H9 (cell line): ENCODE measurements around the gene ISX. TPM values are rescaled to one million over a fixed set of nuclear protein-coding genes. Genes with fewer than 3 reads are reported as not detected.

Source experiments
- DNase-seq: peaks from one replicate; pipeline ENCODE4 v3.0.0-alpha.2; 2017
- H2AFZ ChIP-seq: one replicate; pipeline ENCODE4 v1.6.1; 2013; ENCODE audit warnings: mild to moderate bottlenecking, low read length, control low read depth, moderate library complexity
- H2AK5ac ChIP-seq: 2 replicates; pipeline ENCODE4 v1.6.1; 2013; ENCODE audit warnings: low read length, control low read depth, mixed read lengths; ENCODE audit not compliant: insufficient read length
- H2BK120ac ChIP-seq: one replicate; pipeline ENCODE4 v1.6.1; 2013; ENCODE audit warnings: low read depth, mild to moderate bottlenecking, low read length, control low read depth, inconsistent platforms; ENCODE audit not compliant: poor library complexity, severe bottlenecking
- H2BK12ac ChIP-seq: 2 replicates; pipeline ENCODE4 v1.6.1; 2013; ENCODE audit warnings: low read length, control low read depth, mixed read lengths, low read depth; ENCODE audit not compliant: insufficient read length
- H2BK15ac ChIP-seq: 2 replicates; pipeline ENCODE4 v1.6.1; 2013; ENCODE audit warnings: low read depth, low read length, control low read depth
- H2BK20ac ChIP-seq: one replicate; pipeline ENCODE4 v1.6.1; 2013; ENCODE audit warnings: low read depth, mild to moderate bottlenecking, low read length, control low read depth, inconsistent platforms; ENCODE audit not compliant: poor library complexity, severe bottlenecking
- H2BK5ac ChIP-seq: 2 replicates; pipeline ENCODE4 v1.6.1; 2013; ENCODE audit warnings: low read length, control low read depth, mixed read lengths; ENCODE audit not compliant: insufficient read length
- H3K14ac ChIP-seq: 2 replicates; pipeline ENCODE4 v1.6.1; 2013; ENCODE audit warnings: low read length, control low read depth; ENCODE audit not compliant: insufficient read depth
- H3K18ac ChIP-seq: 2 replicates; pipeline ENCODE4 v1.6.1; 2013; ENCODE audit warnings: low read depth, mild to moderate bottlenecking, mixed read lengths, low read length, control low read depth; ENCODE audit not compliant: insufficient read length
- H3K23ac ChIP-seq: 2 replicates; pipeline ENCODE4 v1.6.1; 2013; ENCODE audit warnings: low read length, control low read depth, mixed read lengths, low read depth; ENCODE audit not compliant: insufficient read length
- H3K23me2 ChIP-seq: 2 replicates; pipeline ENCODE4 v1.6.1; 2013; ENCODE audit warnings: low read depth, mild to moderate bottlenecking, mixed read lengths, low read length, control low read depth; ENCODE audit not compliant: insufficient read length, poor library complexity, severe bottlenecking
- H3K27ac ChIP-seq: 2 replicates; pipeline ENCODE4 v1.5.1; 2013; ENCODE audit warnings: low read length, control low read depth, mixed read lengths, low read depth; ENCODE audit not compliant: insufficient read length
- H3K27me3 ChIP-seq: 2 replicates; pipeline ENCODE4 v1.6.1; 2013; ENCODE audit warnings: low read length, control low read depth, inconsistent platforms; ENCODE audit not compliant: insufficient read depth
- H3K4ac ChIP-seq: 2 replicates; pipeline ENCODE4 v1.6.1; 2013; ENCODE audit warnings: low read depth, mild to moderate bottlenecking, control low read depth, inconsistent platforms, low read length, moderate library complexity
- H3K4me1 ChIP-seq: 2 replicates; pipeline ENCODE4 v1.6.1; 2013; ENCODE audit warnings: low read length, control low read depth, inconsistent platforms; ENCODE audit not compliant: insufficient read depth
- H3K4me2 ChIP-seq: 2 replicates; pipeline ENCODE4 v1.6.1; 2013; ENCODE audit warnings: low read length, control low read depth, mixed read lengths; ENCODE audit not compliant: insufficient read length, insufficient read depth
- H3K56ac ChIP-seq: 2 replicates; pipeline ENCODE4 v1.6.1; 2013; ENCODE audit warnings: low read depth, mild to moderate bottlenecking, mixed read lengths, low read length, control low read depth; ENCODE audit not compliant: insufficient read length
- H3K79me1 ChIP-seq: 2 replicates; pipeline ENCODE4 v1.6.1; 2013; ENCODE audit warnings: low read depth, mild to moderate bottlenecking, moderate library complexity, low read length, control low read depth, inconsistent platforms; ENCODE audit not compliant: insufficient read depth, poor library complexity, severe bottlenecking
- H3K79me2 ChIP-seq: 2 replicates; pipeline ENCODE4 v1.6.1; 2013; ENCODE audit warnings: low read length, control low read depth, inconsistent platforms; ENCODE audit not compliant: insufficient read depth
- H3K9ac ChIP-seq: 2 replicates; pipeline ENCODE4 v1.6.1; 2013; ENCODE audit warnings: low read length, control low read depth, mixed read lengths; ENCODE audit not compliant: insufficient read length; ENCODE audit errors: extremely low read depth
- H3K9me3 ChIP-seq: one replicate; pipeline ENCODE4 v1.6.1; 2013; ENCODE audit warnings: low read depth, low read length, inconsistent platforms; ENCODE audit not compliant: control insufficient read depth
- H3T11ph ChIP-seq: one replicate; pipeline ENCODE4 v1.6.1; 2013; ENCODE audit warnings: mild to moderate bottlenecking, low read length, control low read depth, inconsistent platforms
- H4K20me1 ChIP-seq: one replicate; pipeline ENCODE4 v1.6.1; 2013; ENCODE audit not compliant: control insufficient read depth, insufficient read length, insufficient read depth
- H4K5ac ChIP-seq: 2 replicates; pipeline ENCODE4 v1.6.1; 2013; ENCODE audit warnings: low read depth, mild to moderate bottlenecking, mixed read lengths, low read length, control low read depth; ENCODE audit not compliant: insufficient read length
- H4K8ac ChIP-seq: replicated peaks from 2 replicates; pipeline ENCODE4 v1.6.1; 2013; ENCODE audit warnings: low read length, control low read depth, mixed read lengths, low read depth; ENCODE audit not compliant: insufficient read length
- H4K91ac ChIP-seq: 2 replicates; pipeline ENCODE4 v1.6.1; 2013; ENCODE audit warnings: low read depth, mild to moderate bottlenecking, moderate library complexity, mixed read lengths, low read length, control low read depth; ENCODE audit not compliant: insufficient read length
- H3K27ac Mint-ChIP-seq, 3 experiments: 2 replicates in 2 of 3; 3 replicates in 1 of 3; pipeline ENCODE4 v1.8.0; 2020 to 2021; ENCODE audit warnings: mixed read lengths in 3 of 3, mild to moderate bottlenecking in 1 of 3, moderate library complexity in 1 of 3
- H3K27me3 Mint-ChIP-seq: 2 replicates; pipeline ENCODE4 v1.8.0; 2021; ENCODE audit warnings: low read depth, mild to moderate bottlenecking, moderate library complexity, mixed read lengths
- H3K36me3 Mint-ChIP-seq, 3 experiments: 2 replicates in 2 of 3; 3 replicates in 1 of 3; pipeline ENCODE4 v1.8.0; 2020 to 2021; ENCODE audit warnings: low read depth in 3 of 3, mixed read lengths in 3 of 3; ENCODE audit not compliant: insufficient read depth in 1 of 3
- H3K4me1 Mint-ChIP-seq, 2 experiments: 2 replicates each; pipeline ENCODE4 v1.8.0; 2020; ENCODE audit warnings: mixed read lengths in 2 of 2
- H3K4me3 Mint-ChIP-seq, 2 experiments: 2 replicates in 1 of 2; 3 replicates in 1 of 2; pipeline ENCODE4 v1.8.0; 2020 to 2021; ENCODE audit warnings: mild to moderate bottlenecking in 2 of 2, mixed read lengths in 2 of 2, moderate library complexity in 1 of 2
- H3K9me3 Mint-ChIP-seq, 2 experiments: 2 replicates in 1 of 2; 3 replicates in 1 of 2; pipeline ENCODE4 v1.8.0; 2020; ENCODE audit warnings: mild to moderate bottlenecking in 2 of 2, mixed read lengths in 2 of 2, moderate library complexity in 1 of 2
- WGBS: extraction: QIAGEN DNeasy Blood & Tissue Kit; methylation state at CpG from one replicate; pipeline ENCODE4 v1.1.7; 2013; ENCODE audit warnings: missing lambda C conversion rate, low lambda C conversion rate, mixed read lengths; ENCODE audit not compliant: insufficient read length; ENCODE audit errors: extremely low coverage; 5-methylcytosine and 5-hydroxymethylcytosine counted together
- total RNA-seq: library from RNA; stranded (reverse); gene quantifications from 2 replicates; pipeline ENCODE4 v1.2.1, GENCODE V29; 2021
- TF ChIP-seq, protein P1 (sequence below): fragments of 200-600 bp; sonication (generic); conservative IDR thresholded peaks from 3 replicates; pipeline ENCODE4 v1.8.0; 2021; ENCODE audit warnings: antibody characterized with exemption, mild to moderate bottlenecking

The ISX gene
- total RNA-seq, 1 experiment from 2014 or later = not detected

DNA sequence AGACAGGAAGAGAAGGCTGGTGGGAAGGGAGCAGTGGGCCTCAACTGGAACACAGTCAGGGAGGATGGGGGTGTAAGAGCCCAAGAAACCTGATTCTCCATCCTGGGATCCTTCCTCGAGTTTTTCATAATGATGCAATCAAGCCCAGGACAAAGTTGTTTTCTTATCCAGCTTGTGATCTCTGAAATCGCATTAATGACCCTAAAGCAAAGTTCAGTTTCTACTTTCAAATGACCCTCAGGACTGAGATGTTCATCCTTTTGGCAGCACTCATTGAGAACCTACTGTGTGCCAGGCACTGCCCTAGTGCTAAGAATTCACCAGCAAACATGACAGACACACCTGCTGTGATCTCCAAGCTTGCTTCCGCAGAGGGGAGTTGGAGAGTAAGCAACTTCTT lies 45.3 kb downstream of the ISX start:
- peaks cover 4% of the 10 kb centered on the region in 2 experiments; a peak in 2 of 4 replicates for H3K4me1 Mint-ChIP-seq
- no CpG with 5 or more reads among the region's 3 CpGs for WGBS
- H3K23me2 ChIP-seq = no peaks in the 10 kb centered on the region
- no peak overlapping the region for H2BK12ac ChIP-seq
- no peak overlapping the region for H3K27ac Mint-ChIP-seq
- no peak overlapping the region for H3K23ac ChIP-seq
- no peaks in the 10 kb centered on the region for H3K79me1 ChIP-seq
- H3K36me3 Mint-ChIP-seq = no peaks in the 10 kb centered on the region
- H3K9me3 ChIP-seq = no peaks in the 10 kb centered on the region
- no peak overlapping the region for H3K9ac ChIP-seq
- H4K8ac ChIP-seq = no peak overlapping the region
- H3T11ph ChIP-seq = no peak overlapping the region
- H3K4me1 ChIP-seq = no peaks in the 10 kb centered on the region
- no peak overlapping the region for H3K18ac ChIP-seq
- no peak overlapping the region for H3K4ac ChIP-seq
- H4K5ac ChIP-seq = no peak overlapping the region
- no peak overlapping the region for H2BK15ac ChIP-seq
- no peak overlapping the region for H3K4me2 ChIP-seq
- H4K20me1 ChIP-seq = no peaks in the 10 kb centered on the region
- H2BK5ac ChIP-seq = no peak overlapping the region
- TF ChIP-seq, protein P1, sequence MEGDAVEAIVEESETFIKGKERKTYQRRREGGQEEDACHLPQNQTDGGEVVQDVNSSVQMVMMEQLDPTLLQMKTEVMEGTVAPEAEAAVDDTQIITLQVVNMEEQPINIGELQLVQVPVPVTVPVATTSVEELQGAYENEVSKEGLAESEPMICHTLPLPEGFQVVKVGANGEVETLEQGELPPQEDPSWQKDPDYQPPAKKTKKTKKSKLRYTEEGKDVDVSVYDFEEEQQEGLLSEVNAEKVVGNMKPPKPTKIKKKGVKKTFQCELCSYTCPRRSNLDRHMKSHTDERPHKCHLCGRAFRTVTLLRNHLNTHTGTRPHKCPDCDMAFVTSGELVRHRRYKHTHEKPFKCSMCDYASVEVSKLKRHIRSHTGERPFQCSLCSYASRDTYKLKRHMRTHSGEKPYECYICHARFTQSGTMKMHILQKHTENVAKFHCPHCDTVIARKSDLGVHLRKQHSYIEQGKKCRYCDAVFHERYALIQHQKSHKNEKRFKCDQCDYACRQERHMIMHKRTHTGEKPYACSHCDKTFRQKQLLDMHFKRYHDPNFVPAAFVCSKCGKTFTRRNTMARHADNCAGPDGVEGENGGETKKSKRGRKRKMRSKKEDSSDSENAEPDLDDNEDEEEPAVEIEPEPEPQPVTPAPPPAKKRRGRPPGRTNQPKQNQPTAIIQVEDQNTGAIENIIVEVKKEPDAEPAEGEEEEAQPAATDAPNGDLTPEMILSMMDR = no peak
- H2AFZ ChIP-seq = no peak overlapping the region
- H3K79me2 ChIP-seq = no peaks in the 10 kb centered on the region
- DNase-seq = no peak
- H2BK120ac ChIP-seq = no peak overlapping the region
- no peak overlapping the region for H2AK5ac ChIP-seq
- no peak overlapping the region for H4K91ac ChIP-seq
- H3K27me3 Mint-ChIP-seq = peaks cover 39% of the 10 kb centered on the region
- no peak overlapping the region for H3K56ac ChIP-seq
- no peak overlapping the region for H2BK20ac ChIP-seq
- no peak overlapping the region for H3K4me3 Mint-ChIP-seq
- H3K27me3 ChIP-seq = no peaks in the 10 kb centered on the region
- no peak overlapping the region for H3K27ac ChIP-seq
- H3K9me3 Mint-ChIP-seq = peaks cover 3 to 7% of the 10 kb centered on the region in 2 experiments; a peak in 2 of 5 replicates
- no peak overlapping the region; the same call in 1 of the 2 replicates for H3K14ac ChIP-seq
